ENCODE measurements around the gene BATF2. TPM values are rescaled to one million over a fixed set of nuclear protein-coding genes. Genes with fewer than 3 reads are reported as not detected.

Gene BATF2
- total and polyA plus RNA-seq, 9 of the 15 experiments (the other 6 are each of a cell fraction or from before 2014, with no cell fraction given), result 1.7 to 8.9 (median 6.4) TPM

DNA sequence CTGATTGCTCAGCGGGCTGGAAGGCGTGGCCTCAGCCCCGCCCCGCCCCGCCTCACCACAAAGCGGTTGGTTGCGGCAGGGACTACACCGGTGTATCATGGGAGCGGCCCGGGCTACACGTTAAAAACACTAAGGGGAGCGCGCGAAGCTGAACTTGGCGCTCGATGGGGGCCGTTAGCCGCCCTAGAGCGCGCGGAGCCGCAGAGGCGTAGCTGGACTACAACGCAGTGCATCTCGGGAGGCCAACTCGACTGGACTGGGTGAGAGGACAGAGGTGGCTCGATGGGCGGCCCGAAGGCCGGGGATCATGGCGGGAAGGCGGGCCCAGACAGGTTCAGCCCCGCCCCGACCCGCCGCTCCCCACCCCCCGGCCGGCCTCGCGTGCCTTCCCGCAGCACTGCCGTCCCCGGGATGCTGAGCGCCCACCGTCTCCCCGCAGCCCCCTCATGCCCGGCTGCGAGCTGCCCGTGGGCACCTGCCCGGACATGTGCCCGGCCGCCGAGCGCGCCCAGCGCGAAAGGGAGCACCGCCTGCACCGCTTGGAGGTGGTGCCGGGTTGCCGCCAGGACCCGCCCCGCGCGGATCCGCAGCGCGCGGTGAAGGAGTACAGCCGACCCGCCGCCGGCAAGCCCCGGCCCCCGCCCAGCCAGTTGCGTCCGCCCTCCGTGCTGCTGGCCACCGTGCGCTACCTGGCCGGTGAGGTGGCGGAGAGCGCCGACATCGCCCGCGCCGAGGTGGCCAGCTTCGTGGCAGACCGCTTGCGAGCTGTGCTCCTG is 44.3 kb upstream of the BATF2 start, which contains the start of gene SAC3D1 (continued):
- TF ChIP-seq ZNF584 (CRISPR knock-in tag; IDR thresholded peaks at IDR 0.05; ENCODE audit: low read depth) (no peak), NCOA2 (IDR thresholded peaks at IDR 0.05; ENCODE audit: partially characterized antibody in 2 of 2) (no peak), SMAD1 (IDR thresholded peaks at IDR 0.05; ENCODE audit: low read depth, low read length, partially characterized antibody) (no peak), ZNF830 (CRISPR knock-in tag; IDR thresholded peaks at IDR 0.05) (no peak), CHAMP1 (IDR thresholded peaks at IDR 0.05) (no peak), KLF6 (CRISPR knock-in tag; IDR thresholded peaks at IDR 0.05; ENCODE audit: borderline replicate concordance) (peak; percentile 22; the same call in 1 of the 2 replicates), RAD51 (IDR thresholded peaks at IDR 0.05; ENCODE audit: borderline replicate concordance, low read depth) (no peak), KDM5B (IDR thresholded peaks at IDR 0.05; ENCODE audit: insufficient replicate concordance, low read depth, low read length) (peak; percentile 67), NFATC3 (IDR thresholded peaks at IDR 0.05) (no peak), ZNF263 (CRISPR knock-in tag; IDR thresholded peaks at IDR 0.05; ENCODE audit: borderline replicate concordance) (peak; percentile 98), ZNF175 (CRISPR knock-in tag; IDR thresholded peaks at IDR 0.05; ENCODE audit: low read depth) (no peak), SAFB2 (IDR thresholded peaks at IDR 0.05; ENCODE audit: borderline replicate concordance, low read depth, low read length, severe bottlenecking) (no peak), ZBTB7A (IDR thresholded peaks at IDR 0.05; ENCODE audit: borderline replicate concordance, control insufficient read depth, low read depth, low read length) (no peak)
- TF ChIP-seq, protein P1, sequence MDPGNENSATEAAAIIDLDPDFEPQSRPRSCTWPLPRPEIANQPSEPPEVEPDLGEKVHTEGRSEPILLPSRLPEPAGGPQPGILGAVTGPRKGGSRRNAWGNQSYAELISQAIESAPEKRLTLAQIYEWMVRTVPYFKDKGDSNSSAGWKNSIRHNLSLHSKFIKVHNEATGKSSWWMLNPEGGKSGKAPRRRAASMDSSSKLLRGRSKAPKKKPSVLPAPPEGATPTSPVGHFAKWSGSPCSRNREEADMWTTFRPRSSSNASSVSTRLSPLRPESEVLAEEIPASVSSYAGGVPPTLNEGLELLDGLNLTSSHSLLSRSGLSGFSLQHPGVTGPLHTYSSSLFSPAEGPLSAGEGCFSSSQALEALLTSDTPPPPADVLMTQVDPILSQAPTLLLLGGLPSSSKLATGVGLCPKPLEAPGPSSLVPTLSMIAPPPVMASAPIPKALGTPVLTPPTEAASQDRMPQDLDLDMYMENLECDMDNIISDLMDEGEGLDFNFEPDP (CRISPR knock-in tag; IDR thresholded peaks at IDR 0.05), result no peak
- TF ChIP-seq, protein P2, sequence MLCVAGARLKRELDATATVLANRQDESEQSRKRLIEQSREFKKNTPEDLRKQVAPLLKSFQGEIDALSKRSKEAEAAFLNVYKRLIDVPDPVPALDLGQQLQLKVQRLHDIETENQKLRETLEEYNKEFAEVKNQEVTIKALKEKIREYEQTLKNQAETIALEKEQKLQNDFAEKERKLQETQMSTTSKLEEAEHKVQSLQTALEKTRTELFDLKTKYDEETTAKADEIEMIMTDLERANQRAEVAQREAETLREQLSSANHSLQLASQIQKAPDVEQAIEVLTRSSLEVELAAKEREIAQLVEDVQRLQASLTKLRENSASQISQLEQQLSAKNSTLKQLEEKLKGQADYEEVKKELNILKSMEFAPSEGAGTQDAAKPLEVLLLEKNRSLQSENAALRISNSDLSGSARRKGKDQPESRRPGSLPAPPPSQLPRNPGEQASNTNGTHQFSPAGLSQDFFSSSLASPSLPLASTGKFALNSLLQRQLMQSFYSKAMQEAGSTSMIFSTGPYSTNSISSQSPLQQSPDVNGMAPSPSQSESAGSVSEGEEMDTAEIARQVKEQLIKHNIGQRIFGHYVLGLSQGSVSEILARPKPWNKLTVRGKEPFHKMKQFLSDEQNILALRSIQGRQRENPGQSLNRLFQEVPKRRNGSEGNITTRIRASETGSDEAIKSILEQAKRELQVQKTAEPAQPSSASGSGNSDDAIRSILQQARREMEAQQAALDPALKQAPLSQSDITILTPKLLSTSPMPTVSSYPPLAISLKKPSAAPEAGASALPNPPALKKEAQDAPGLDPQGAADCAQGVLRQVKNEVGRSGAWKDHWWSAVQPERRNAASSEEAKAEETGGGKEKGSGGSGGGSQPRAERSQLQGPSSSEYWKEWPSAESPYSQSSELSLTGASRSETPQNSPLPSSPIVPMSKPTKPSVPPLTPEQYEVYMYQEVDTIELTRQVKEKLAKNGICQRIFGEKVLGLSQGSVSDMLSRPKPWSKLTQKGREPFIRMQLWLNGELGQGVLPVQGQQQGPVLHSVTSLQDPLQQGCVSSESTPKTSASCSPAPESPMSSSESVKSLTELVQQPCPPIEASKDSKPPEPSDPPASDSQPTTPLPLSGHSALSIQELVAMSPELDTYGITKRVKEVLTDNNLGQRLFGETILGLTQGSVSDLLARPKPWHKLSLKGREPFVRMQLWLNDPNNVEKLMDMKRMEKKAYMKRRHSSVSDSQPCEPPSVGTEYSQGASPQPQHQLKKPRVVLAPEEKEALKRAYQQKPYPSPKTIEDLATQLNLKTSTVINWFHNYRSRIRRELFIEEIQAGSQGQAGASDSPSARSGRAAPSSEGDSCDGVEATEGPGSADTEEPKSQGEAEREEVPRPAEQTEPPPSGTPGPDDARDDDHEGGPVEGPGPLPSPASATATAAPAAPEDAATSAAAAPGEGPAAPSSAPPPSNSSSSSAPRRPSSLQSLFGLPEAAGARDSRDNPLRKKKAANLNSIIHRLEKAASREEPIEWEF (CRISPR knock-in tag; IDR thresholded peaks at IDR 0.05), result no peak
- TF ChIP-seq, protein P3, sequence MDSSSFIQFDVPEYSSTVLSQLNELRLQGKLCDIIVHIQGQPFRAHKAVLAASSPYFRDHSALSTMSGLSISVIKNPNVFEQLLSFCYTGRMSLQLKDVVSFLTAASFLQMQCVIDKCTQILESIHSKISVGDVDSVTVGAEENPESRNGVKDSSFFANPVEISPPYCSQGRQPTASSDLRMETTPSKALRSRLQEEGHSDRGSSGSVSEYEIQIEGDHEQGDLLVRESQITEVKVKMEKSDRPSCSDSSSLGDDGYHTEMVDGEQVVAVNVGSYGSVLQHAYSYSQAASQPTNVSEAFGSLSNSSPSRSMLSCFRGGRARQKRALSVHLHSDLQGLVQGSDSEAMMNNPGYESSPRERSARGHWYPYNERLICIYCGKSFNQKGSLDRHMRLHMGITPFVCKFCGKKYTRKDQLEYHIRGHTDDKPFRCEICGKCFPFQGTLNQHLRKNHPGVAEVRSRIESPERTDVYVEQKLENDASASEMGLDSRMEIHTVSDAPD (CRISPR knock-in tag; IDR thresholded peaks at IDR 0.05), result no peak
